ENCODE measurements around the gene PWWP2A.
"Not testable (repeated sequence)": the region's sequence is repeated elsewhere in the genome, so short reads cannot be mapped to it uniquely, and the experiment has no call there.

The PWWP2A gene

GRCh38 chr5:160071516-160071915 lies 47.7 kb downstream of the PWWP2A start:
- DNase-seq = no peak

GRCh38 chr5:160069120-160069519 lies 50.1 kb downstream of the PWWP2A start:
- not testable (repeated sequence) for DNase-seq

DNA sequence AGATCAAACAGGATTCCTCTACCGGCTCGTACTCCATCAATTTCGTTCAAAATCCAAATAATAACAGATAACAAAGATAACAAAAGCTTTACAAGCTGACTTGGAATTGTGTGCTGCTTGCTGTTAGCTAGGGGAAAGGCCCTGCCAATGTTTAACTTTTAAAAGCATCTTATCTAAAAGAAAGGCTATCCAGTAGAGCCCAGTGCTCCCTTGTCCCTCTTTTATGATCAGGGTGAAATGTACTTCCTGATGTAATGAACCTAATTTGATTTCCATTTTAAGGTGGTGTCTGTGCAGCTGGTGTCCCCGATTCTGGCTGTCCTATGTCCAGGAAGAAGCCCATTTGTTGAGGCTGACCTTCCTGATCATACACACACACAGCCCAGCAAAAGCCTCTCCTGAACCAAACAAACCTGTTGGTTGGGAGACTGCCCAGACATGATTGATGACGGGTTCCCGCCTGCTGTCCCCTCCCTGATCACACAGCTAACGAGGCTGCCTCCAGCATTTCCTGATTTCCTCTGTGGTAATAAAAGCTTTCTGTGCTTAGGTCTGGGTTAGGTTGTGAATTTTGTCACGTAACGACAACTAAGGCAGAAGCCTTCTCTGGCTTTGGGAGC lies 54.1 kb downstream of the PWWP2A start:
- DNase-seq = no peak

- no peak for DNase-seq
Observed at GRCh38 chr5:160064417-160064810, 54.8 kb downstream of the PWWP2A start.

GRCh38 chr5:160061770-160062169 lies 57.5 kb downstream of the PWWP2A start:
- no peak for DNase-seq

DNA sequence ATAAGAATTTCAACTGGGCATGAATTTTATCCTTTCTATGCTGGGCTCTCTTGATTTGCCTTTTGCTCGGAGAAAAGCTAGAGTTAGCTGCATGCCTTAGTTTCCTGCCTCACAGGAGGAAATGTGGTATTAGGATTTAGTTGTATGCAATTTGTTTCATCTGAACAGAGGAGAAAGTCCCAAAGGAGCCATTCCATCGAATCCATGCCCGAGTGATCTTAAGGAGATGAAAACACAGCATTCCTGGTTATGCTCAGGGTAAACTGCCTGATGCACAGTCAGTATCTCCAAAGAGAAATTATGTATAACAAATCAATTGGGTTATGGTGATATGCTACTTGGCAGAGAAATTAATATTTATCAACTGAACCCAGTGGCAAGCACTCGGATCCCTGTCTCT lies 59.2 kb downstream of the PWWP2A start:
- DNase-seq = no peak

GRCh38 chr5:160057256-160057655 lies 62.0 kb downstream of the PWWP2A start:
- no peak for DNase-seq

- DNase-seq = no peak
Observed at GRCh38 chr5:160054831-160055230, 64.4 kb downstream of the PWWP2A start.

GRCh38 chr5:160054047-160054446 lies 65.2 kb downstream of the PWWP2A start:
- no peak for DNase-seq

DNA sequence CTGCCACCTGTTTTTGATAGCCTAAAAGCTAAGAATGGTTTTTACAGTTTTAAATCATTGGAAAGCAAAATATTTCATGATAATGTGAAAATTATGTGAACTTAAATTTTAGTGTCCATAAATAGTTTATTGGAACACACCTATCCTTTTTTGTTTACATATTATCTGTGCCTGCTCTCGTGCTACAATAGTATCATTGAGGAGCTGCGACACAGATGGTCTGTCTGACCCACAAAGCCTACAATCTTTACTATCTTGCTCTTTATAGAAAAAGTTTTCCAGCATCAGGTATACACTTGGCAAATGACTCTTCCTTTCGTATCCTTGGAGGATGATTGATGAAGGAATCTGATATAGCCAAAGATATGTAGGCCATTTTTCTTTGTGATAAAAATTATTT lies 70.2 kb downstream of the PWWP2A start:
- no peak for DNase-seq

DNA sequence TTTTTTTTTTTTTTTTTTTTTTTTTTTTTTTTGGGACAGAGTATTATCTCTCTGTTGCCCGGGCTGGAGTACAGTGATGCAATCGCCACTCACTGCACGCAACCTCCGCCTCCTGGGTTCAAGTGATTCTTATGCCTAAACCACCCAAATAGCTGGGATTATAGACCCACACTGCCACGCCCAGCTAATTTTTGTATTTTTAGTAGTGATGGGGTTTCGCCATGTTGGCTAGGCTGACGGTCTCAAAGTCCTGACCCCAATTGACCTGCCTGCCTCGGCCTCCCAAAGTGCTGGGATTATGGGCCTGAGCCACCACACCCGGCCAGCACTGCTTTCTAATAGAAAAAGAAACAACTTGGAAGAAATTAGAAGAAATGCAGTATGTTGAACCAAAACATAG lies 71.1 kb downstream of the PWWP2A start:
- no peak for DNase-seq

DNA sequence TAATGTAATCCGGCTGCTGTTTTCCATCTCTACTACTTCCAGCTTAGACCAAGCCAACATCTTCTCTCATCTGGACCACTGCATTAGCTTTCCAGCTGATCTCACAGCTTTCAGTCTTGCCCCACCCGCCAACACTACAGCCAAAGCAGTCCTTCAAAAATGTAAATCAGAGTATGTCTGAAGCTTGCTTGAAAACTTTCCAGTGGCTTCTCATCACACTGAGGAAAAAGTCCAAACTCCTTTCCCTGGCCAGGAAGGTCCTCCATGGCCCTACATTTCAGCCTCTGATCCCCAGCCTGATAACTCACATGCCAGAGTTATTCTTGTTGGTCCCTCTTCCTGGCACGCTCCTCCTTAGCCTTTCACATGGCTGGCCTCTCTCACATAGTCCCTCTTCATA lies 71.8 kb downstream of the PWWP2A start:
- no peak for DNase-seq

DNA sequence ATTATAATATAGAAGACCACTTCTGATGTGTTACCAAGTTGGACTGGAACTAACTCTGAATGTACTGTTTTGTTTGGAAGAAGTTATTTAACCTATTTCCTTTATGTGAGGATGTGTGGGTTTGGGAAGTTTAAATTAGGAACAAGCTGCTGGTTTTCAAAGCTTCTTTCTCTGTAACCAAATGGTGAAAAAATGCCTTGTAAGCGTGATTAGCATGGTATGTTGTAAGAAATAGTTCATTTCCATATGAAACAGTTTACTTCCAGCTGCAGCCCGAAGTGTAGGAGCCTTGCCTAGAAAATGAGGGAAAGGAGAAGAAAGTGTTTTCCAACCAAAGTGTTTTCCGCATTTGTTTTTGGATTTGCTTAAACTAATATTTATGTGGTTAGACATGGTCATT lies 74.3 kb downstream of the PWWP2A start:
- no peak for DNase-seq

DNA sequence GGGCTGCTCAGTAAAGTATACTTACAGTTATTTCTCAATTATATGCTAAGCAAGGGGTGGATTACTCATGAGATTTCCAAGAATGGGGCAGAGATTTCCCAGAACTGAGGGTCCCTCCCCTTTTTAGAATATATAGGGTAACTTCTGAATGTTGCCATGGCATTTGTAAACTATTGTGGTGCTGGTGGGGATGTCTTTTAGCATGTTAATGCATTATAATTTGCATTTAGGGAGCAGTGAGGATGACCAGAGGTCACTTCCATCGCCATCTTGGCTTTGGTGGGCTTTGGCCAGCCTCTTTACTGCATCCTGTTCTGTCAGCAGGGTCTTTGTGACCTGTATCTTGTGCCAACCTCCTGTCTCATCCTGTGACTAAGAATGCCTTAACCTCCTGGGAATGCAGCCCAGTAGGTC lies 74.9 kb downstream of the PWWP2A start:
- DNase-seq = no peak

DNA sequence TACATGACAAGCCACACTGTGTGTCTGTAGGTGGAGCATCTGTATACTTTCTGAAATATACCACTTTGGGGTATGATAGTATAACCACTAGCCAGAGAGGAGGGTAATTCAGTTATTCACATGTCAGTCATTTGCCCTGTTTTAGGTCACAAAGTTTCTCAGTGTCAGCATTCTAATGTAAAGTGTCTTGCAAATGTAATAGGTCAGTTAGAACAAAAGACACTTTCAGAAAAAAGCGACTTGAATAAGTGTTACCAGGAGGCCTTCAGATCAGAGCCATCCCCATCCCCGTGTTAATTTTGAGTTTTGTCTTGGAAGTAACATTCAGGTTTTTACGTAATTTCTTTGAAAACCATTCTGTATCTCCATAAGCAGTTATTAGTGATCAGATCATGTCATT lies 76.6 kb downstream of the PWWP2A start:
- no peak for DNase-seq
